HCT116 (cell line): ENCODE measurements around the gene RXRA. TPM values are rescaled to one million over a fixed set of nuclear protein-coding genes. Genes with fewer than 3 reads are reported as not detected.

Source experiments
- ATAC-seq: fragments of 200-7000 bp; cut with Tn5 transposase; 2 replicates; pipeline ENCODE4 v1.9.1; 2020; ENCODE audit warnings: mild to moderate bottlenecking, moderate library complexity
- BruUV-seq: library from RNA; stranded (reverse); fragments of 400-500 nt; replicated peaks from 2 replicates; lab custom pipeline; 2021; lab: Mats Ljungman, UMichigan
- CTCF ChIA-PET: fragments of 300-600 bp; sonication (Branson Sonifier 250); formaldehyde crosslinking; loops from one replicate; lab custom pipeline; 2021; ENCODE audit warnings: antibody characterized with exemption; lab: Charles Lee
- POLR2A ChIA-PET: fragments of 300-600, 350-600 bp; sonication (Branson Sonifier 250); formaldehyde crosslinking; loops from one replicate; lab custom pipeline; 2021; ENCODE audit warnings: antibody characterized with exemption; lab: Charles Lee
- RAD21 ChIA-PET, 2 experiments: fragments of 300-600 bp; sonication (Branson Sonifier 250); formaldehyde crosslinking; loops; one replicate each; lab custom pipeline; 2023; ENCODE audit warnings: low total read pairs in 2 of 2; ENCODE audit not compliant: uncharacterized antibody in 2 of 2, unreplicated experiment in 2 of 2, low non-redundant PET in 1 of 2; lab: Charles Lee
- DNase-seq: peaks from one replicate; pipeline ENCODE4 v3.0.0-alpha.2; 2010; ENCODE audit warnings: low read depth, low spot score
- H2AFZ ChIP-seq: fragments of 200-600 bp; shearing (Covaris generic), sonication (generic); 2 replicates; pipeline ENCODE4 v1.6.1; 2017; ENCODE audit warnings: low read depth, mixed run types, mixed read lengths, antibody characterized with exemption, low read length; ENCODE audit not compliant: poor library complexity, severe bottlenecking
- H3K27ac ChIP-seq: 2 replicates; pipeline ENCODE4 v1.5.1; 2012; ENCODE audit warnings: low read depth, low read length
- H3K27me3 ChIP-seq: fragments of 200-600 bp; sonication (generic); 2 replicates; pipeline ENCODE4 v1.6.1; 2016; ENCODE audit warnings: mixed run types, low read length, mixed read lengths; ENCODE audit not compliant: insufficient read depth
- H3K36me3 ChIP-seq, 2 experiments: fragments of 200-500 bp in 1 of 2; fragments of 200-600 bp in 1 of 2; sonication (Bioruptor generic) in 1 of 2; sonication (generic) in 1 of 2; 2 replicates each; pipeline versions ENCODE4 v1.5.1 to v1.6.1; 2014 to 2016; ENCODE audit warnings: low read length in 2 of 2, inconsistent platforms in 1 of 2, mixed read lengths in 1 of 2, mixed run types in 1 of 2; ENCODE audit not compliant: insufficient read depth in 2 of 2, control insufficient read depth in 1 of 2
- H3K4me1 ChIP-seq, 2 experiments: fragments of 200-600 bp in 1 of 2; sonication (generic) in 1 of 2; 2 replicates each; pipeline versions ENCODE4 v1.5.1 to v1.6.1; 2012 to 2017; ENCODE audit warnings: low read length in 2 of 2, inconsistent platforms in 1 of 2, mild to moderate bottlenecking in 1 of 2, mixed read lengths in 1 of 2, mixed run types in 1 of 2, moderate library complexity in 1 of 2; ENCODE audit not compliant: insufficient read depth in 2 of 2, control insufficient read depth in 1 of 2
- H3K4me2 ChIP-seq: fragments of 200-600 bp; sonication (generic); 2 replicates; pipeline ENCODE4 v1.6.1; 2017; ENCODE audit warnings: mixed run types, low read length, mixed read lengths
- H3K4me3 ChIP-seq, 2 experiments: fragments of 200-600 bp in 1 of 2; sonication (generic) in 1 of 2; replicated peaks in 1 of 2; 2 replicates each; pipeline ENCODE4 v1.5.1; 2011 to 2016; ENCODE audit warnings: low read length in 2 of 2, control low read depth in 1 of 2, low read depth in 1 of 2, mild to moderate bottlenecking in 1 of 2, mixed read lengths in 1 of 2, mixed run types in 1 of 2
- H3K79me2 ChIP-seq: fragments of 200-600 bp; sonication (generic); 2 replicates; pipeline ENCODE4 v1.6.1; 2017; ENCODE audit warnings: mild to moderate bottlenecking, mixed run types, low read length, moderate library complexity, mixed read lengths; ENCODE audit not compliant: insufficient read depth
- H3K9ac ChIP-seq: fragments of 200-600 bp; sonication (generic); 2 replicates; pipeline ENCODE4 v1.6.1; 2016; ENCODE audit warnings: low read length, mixed read lengths
- H3K9me2 ChIP-seq: fragments of 200-600 bp; sonication (generic), shearing (Covaris generic); 2 replicates; pipeline ENCODE4 v1.6.1; 2017; ENCODE audit warnings: mixed run types, mild to moderate bottlenecking, moderate library complexity; ENCODE audit not compliant: insufficient read depth
- H3K9me3 ChIP-seq, 2 experiments: fragments of 200-500 bp in 1 of 2; fragments of 200-600 bp in 1 of 2; sonication (Bioruptor generic) in 1 of 2; sonication (generic) in 1 of 2; 2 replicates each; pipeline ENCODE4 v1.6.1; 2014 to 2017; ENCODE audit warnings: low read length in 2 of 2, mixed read lengths in 2 of 2, inconsistent platforms in 1 of 2, low read depth in 1 of 2, mild to moderate bottlenecking in 1 of 2, mixed run types in 1 of 2, moderate library complexity in 1 of 2; ENCODE audit not compliant: control insufficient read depth in 1 of 2, insufficient read depth in 1 of 2
- H4K20me1 ChIP-seq: fragments of 200-600 bp; sonication (generic), shearing (Covaris generic); 2 replicates; pipeline ENCODE4 v1.6.1; 2017; ENCODE audit warnings: mixed run types, mild to moderate bottlenecking, moderate library complexity; ENCODE audit not compliant: insufficient read depth
- ELF1 ChIP-seq: IDR thresholded peaks from 2 replicates; pipeline ENCODE4 v1.6.1; 2012; ENCODE audit warnings: low read depth, borderline replicate concordance
- EZH2phosphoT487 ChIP-seq: fragments of 200-600 bp; IDR thresholded peaks from 2 replicates; pipeline ENCODE4 v1.6.1; 2018; ENCODE audit warnings: antibody characterized with exemption, borderline replicate concordance
- JUND ChIP-seq: IDR thresholded peaks from 2 replicates; pipeline ENCODE4 v1.6.1; 2012
- POLR2A ChIP-seq: IDR thresholded peaks from 2 replicates; pipeline ENCODE4 v1.7.0; 2011; ENCODE audit warnings: borderline replicate concordance; ENCODE audit not compliant: insufficient read depth, insufficient read length; ENCODE audit errors: extremely low read depth
- RAD21 ChIP-seq: IDR thresholded peaks from 2 replicates; pipeline ENCODE4 v1.6.1; 2012; ENCODE audit warnings: low read depth, mild to moderate bottlenecking
- SIN3A ChIP-seq: IDR thresholded peaks from 2 replicates; pipeline ENCODE4 v1.6.1; 2012; ENCODE audit warnings: low read depth
- SP1 ChIP-seq: IDR thresholded peaks from 2 replicates; pipeline ENCODE4 v1.6.1; 2012; ENCODE audit warnings: low read depth
- SRF ChIP-seq: IDR thresholded peaks from 2 replicates; pipeline ENCODE4 v1.6.1; 2012; ENCODE audit warnings: low read depth
- TCF7L2 ChIP-seq: IDR thresholded peaks from 2 replicates; pipeline ENCODE4 v1.7.0; 2011; ENCODE audit warnings: borderline replicate concordance, inconsistent platforms; ENCODE audit not compliant: insufficient read depth, insufficient read length; ENCODE audit errors: extremely low read depth
- YY1 ChIP-seq: IDR thresholded peaks from 2 replicates; pipeline ENCODE4 v1.6.1; 2011; ENCODE audit warnings: low read length, low read depth, moderate library complexity, mild to moderate bottlenecking; ENCODE audit not compliant: insufficient replicate concordance; ENCODE audit errors: extremely low read depth
- ZFX ChIP-seq: fragments of 450-650 bp; IDR thresholded peaks from 2 replicates; pipeline ENCODE4 v1.6.1; 2017
- ZNF274 ChIP-seq: fragments of 200-500 bp; sonication (Bioruptor generic); IDR thresholded peaks from 2 replicates; pipeline ENCODE4 v1.6.1; 2014; ENCODE audit warnings: mild to moderate bottlenecking, low read depth, low read length, inconsistent platforms
- intact Hi-C: fragments of 100-400 bp; cut with micrococcal nuclease; formaldehyde crosslinking; loops from 2 replicates; pipeline ENCODE4 v1.10.0; 2022
- total RNA-seq: library from RNA; stranded (reverse); gene quantifications from one replicate; pipeline ENCODE4 v1.2.1, GENCODE V29; 2021; ENCODE audit not compliant: unreplicated experiment
- TF ChIP-seq, protein P1 (sequence below): IDR thresholded peaks from 2 replicates; pipeline ENCODE4 v1.6.1; 2012; ENCODE audit warnings: low read depth

RXRA gene
- total RNA-seq, 1 experiment from 2014 or later: 43.9 TPM

DNA sequence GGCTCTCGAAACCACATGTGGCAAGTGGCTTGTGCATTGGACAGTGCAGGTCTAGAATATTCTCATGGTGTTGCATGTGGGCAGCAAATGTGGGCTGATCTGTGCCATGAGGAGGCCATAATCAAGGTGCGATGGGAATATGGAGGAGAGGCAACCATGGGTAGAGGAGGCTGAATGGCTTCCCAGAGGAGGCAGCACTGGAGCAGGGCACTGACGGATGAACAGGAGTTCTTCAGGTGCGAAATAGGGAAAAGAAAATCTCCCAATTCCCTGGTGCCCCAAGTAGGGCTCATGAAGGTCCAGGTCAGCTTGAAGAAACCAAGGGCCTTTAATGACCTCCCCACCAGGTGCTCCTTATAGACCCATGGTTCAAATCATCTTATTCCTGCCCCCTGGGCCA, 126.5 kb downstream of the RXRA start:
- Histone ChIP-seq H4K20me1 (no peaks in the 10 kb centered on the region), H3K9me2 (no peaks in the 10 kb centered on the region), H3K36me3 (no peaks in the 10 kb centered on the region), H3K9me3 (peaks cover 0 to 14% of the 10 kb centered on the region in 2 experiments; a peak in 2 of 4 replicates), H3K4me3 (no peak overlapping the region), H3K4me1 (peaks cover 6 to 15% of the 10 kb centered on the region in 2 experiments; a peak in 3 of 4 replicates), H3K9ac (no peak overlapping the region), H3K27me3 (no peaks in the 10 kb centered on the region), H3K79me2 (no peaks in the 10 kb centered on the region), H3K27ac (no peak overlapping the region), H2AFZ (no peak overlapping the region)
- BruUV-seq: no TSS peak
- ATAC-seq: no peak
- ChIA-PET RAD21 (no interaction called here), POLR2A (no interaction called here)
- intact Hi-C loops: no loop called here
- TF ChIP-seq POLR2A (no peak), EZH2phosphoT487 (no peak), JUND (no peak), RAD21 (no peak), TCF7L2 (no peak), YY1 (no peak), SRF (no peak), ZFX (no peak), ZNF274 (no peak), SIN3A (no peak), ELF1 (no peak), SP1 (no peak)
- TF ChIP-seq, protein P1, sequence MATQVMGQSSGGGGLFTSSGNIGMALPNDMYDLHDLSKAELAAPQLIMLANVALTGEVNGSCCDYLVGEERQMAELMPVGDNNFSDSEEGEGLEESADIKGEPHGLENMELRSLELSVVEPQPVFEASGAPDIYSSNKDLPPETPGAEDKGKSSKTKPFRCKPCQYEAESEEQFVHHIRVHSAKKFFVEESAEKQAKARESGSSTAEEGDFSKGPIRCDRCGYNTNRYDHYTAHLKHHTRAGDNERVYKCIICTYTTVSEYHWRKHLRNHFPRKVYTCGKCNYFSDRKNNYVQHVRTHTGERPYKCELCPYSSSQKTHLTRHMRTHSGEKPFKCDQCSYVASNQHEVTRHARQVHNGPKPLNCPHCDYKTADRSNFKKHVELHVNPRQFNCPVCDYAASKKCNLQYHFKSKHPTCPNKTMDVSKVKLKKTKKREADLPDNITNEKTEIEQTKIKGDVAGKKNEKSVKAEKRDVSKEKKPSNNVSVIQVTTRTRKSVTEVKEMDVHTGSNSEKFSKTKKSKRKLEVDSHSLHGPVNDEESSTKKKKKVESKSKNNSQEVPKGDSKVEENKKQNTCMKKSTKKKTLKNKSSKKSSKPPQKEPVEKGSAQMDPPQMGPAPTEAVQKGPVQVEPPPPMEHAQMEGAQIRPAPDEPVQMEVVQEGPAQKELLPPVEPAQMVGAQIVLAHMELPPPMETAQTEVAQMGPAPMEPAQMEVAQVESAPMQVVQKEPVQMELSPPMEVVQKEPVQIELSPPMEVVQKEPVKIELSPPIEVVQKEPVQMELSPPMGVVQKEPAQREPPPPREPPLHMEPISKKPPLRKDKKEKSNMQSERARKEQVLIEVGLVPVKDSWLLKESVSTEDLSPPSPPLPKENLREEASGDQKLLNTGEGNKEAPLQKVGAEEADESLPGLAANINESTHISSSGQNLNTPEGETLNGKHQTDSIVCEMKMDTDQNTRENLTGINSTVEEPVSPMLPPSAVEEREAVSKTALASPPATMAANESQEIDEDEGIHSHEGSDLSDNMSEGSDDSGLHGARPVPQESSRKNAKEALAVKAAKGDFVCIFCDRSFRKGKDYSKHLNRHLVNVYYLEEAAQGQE: no peak
- TF ChIP-seq, all 23 proteins: peak for 0
- CTCF ChIA-PET: no interaction called here
- DNase-seq: no peak
- H3K4me2 ChIP-seq: no peak overlapping the region
